Cardiac muscle cell (in vitro differentiated cells and primary cell): ENCODE results near the gene EVA1B. TPM values are rescaled to one million over a fixed set of nuclear protein-coding genes. Genes with fewer than 3 reads are reported as not detected.

Experiments used
- DNase-seq, 2 donors: peaks; one replicate each; pipeline versions ENCODE4 v3.0.0 to v3.0.0-alpha.2; 2010 to 2017; ENCODE audit warnings: low read depth in 1 of 2, low spot score in 1 of 2
- H3K27ac ChIP-seq: fragments of 200-600 bp; sonication (generic); 2 replicates; pipeline ENCODE4 v1.5.1; 2016
- H3K27me3 ChIP-seq: fragments of 200-600 bp; sonication (generic); 2 replicates; pipeline ENCODE4 v1.6.0; 2016; ENCODE audit warnings: control low read depth
- H3K36me3 ChIP-seq: fragments of 200-600 bp; sonication (generic); 2 replicates; pipeline ENCODE4 v1.5.1; 2016; ENCODE audit warnings: control low read depth
- H3K4me1 ChIP-seq: fragments of 200-600 bp; sonication (generic); 2 replicates; pipeline ENCODE4 v1.8.1; 2017; ENCODE audit warnings: low read depth, mild to moderate bottlenecking, mixed run types
- H3K4me3 ChIP-seq: fragments of 200-600 bp; sonication (generic); 2 replicates; pipeline ENCODE4 v1.5.1; 2016; ENCODE audit warnings: mild to moderate bottlenecking
- H3K9me3 ChIP-seq: fragments of 200-600 bp; sonication (generic); 2 replicates; pipeline ENCODE4 v1.5.1; 2017; ENCODE audit warnings: low read depth, mild to moderate bottlenecking, control low read depth
- polyA plus RNA-seq: library from polyadenylated mRNA; unstranded; fragments of >200 nt; fragmentation: Nextera tagmentation; extraction: Ambion mirVana; gene quantifications from 2 replicates; pipeline ENCODE4 v1.2.1, GENCODE V29; 2016
- total RNA-seq: library from RNA; depleted of rRNA; stranded (reverse); fragments of >200 nt; gene quantifications from 2 replicates; pipeline ENCODE4 v1.2.3, GENCODE V29; 2016
- TF ChIP-seq, protein P1 (sequence below): IDR thresholded peaks from 2 replicates; pipeline ENCODE4 v1.5.1; 2012; ENCODE audit warnings: low read depth, mild to moderate bottlenecking, low read length

EVA1B gene
- total and polyA plus RNA-seq, 2 experiments from 2014 or later: 24.5 to 40.4 TPM

DNA sequence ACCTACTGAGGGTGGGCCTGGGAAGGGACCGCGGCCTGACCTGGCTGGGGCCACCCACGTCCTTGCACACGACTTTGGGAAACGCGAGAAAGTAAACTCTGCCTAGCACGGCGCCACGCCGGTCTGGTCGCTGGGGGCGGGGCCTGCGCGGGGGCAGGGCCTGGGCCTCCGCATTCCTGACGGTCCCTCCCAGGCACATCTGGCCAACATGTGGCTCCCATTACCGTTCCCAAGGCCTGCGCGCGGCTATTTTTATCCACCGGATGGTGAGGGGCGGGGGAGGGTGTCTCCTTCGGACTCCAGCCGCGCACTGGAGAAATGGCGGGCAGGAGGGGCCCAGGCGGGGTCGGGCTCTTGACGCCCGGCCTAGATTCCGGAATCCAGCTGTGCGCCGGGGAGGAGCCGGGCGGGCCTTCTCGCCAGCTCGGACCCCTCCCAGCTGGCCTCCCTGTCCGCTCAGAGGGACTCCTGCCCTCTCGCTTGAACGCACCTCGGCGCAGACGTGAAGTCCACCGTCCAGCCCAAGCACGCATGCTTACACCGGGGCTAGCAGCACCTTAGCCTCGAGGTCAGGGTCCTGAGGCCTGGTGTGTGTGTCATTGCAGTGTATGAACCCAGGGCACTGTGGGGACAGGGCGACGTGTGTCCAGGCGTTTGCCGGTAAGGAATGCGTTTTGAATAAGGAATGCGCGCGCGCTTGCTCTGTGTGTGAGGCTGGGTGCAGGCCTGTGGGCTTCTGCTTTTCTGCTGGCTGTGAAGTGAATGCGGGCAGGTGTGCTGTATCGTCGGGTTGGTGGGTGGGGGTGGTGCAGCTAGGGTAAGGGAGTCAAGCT is 2.1 kb downstream of the EVA1B start:
- Histone ChIP-seq H3K4me1 (peaks cover 31% of the 10 kb centered on the region), H3K27ac (peak overlapping the region; percentile 83), H3K4me3 (no peak overlapping the region), H3K9me3 (no peaks in the 10 kb centered on the region), H3K36me3 (no peaks in the 10 kb centered on the region), H3K27me3 (no peaks in the 10 kb centered on the region)
- peak; percentile 92 to 97 for DNase-seq
- TF ChIP-seq, protein P1, sequence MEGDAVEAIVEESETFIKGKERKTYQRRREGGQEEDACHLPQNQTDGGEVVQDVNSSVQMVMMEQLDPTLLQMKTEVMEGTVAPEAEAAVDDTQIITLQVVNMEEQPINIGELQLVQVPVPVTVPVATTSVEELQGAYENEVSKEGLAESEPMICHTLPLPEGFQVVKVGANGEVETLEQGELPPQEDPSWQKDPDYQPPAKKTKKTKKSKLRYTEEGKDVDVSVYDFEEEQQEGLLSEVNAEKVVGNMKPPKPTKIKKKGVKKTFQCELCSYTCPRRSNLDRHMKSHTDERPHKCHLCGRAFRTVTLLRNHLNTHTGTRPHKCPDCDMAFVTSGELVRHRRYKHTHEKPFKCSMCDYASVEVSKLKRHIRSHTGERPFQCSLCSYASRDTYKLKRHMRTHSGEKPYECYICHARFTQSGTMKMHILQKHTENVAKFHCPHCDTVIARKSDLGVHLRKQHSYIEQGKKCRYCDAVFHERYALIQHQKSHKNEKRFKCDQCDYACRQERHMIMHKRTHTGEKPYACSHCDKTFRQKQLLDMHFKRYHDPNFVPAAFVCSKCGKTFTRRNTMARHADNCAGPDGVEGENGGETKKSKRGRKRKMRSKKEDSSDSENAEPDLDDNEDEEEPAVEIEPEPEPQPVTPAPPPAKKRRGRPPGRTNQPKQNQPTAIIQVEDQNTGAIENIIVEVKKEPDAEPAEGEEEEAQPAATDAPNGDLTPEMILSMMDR: no peak

DNA sequence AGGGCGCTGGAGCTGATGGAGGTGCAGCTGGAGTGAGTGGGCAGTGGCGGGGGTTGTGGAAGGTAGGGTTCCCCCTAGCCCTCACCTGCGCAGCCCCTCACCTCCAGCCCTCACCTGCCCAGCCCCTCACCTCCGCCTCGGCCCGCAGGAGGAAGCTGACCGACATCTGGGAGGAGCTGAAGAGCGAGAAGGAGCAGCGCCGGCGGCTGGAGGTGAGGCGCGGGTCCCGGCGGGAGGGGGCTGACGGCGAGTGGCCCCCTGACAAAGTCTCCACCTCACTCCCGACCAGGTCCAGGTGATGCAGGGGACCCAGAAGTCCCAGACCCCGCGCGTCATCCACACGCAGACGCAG is 2.7 kb downstream of the EVA1B start:
- H3K4me1 ChIP-seq: peaks cover 31% of the 10 kb centered on the region
- H3K36me3 ChIP-seq: no peaks in the 10 kb centered on the region
- no peak overlapping the region for H3K4me3 ChIP-seq
- peak overlapping the region; percentile 83 for H3K27ac ChIP-seq
- no peaks in the 10 kb centered on the region for H3K27me3 ChIP-seq
- no peak for DNase-seq
- TF ChIP-seq, protein P1: no peak
- no peaks in the 10 kb centered on the region for H3K9me3 ChIP-seq

DNA sequence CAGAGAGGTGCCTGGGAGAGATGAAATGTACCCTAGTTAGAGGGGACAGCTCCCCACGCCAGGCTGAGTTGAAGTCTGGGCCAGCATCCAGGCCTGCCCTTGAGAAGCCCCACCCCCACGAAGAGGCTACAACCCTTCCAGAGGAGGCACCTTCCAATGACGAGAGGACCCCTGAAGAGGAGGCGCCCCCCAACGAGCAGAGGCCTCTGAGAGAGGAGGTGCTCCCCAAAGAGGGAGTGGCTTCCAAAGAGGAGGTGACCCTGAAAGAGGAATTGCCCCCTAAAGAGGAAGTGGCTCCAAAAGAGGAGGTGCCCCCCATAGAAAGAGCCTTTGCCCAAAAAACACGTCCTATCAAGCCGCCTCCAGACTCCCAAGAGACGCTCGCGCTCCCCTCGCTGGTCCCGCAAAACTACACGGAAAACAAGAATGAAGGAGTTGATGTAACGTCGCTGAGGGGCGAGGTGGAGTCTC is 3.1 kb downstream of the EVA1B start:
- H3K36me3 ChIP-seq: no peaks in the 10 kb centered on the region
- peaks cover 31% of the 10 kb centered on the region for H3K4me1 ChIP-seq
- no peaks in the 10 kb centered on the region for H3K27me3 ChIP-seq
- H3K4me3 ChIP-seq: no peak overlapping the region
- no peaks in the 10 kb centered on the region for H3K9me3 ChIP-seq
- TF ChIP-seq, protein P1: no peak
- peak in 1 of 2 donors; percentile 18 for DNase-seq
- peak overlapping the region; percentile 83 for H3K27ac ChIP-seq

DNA sequence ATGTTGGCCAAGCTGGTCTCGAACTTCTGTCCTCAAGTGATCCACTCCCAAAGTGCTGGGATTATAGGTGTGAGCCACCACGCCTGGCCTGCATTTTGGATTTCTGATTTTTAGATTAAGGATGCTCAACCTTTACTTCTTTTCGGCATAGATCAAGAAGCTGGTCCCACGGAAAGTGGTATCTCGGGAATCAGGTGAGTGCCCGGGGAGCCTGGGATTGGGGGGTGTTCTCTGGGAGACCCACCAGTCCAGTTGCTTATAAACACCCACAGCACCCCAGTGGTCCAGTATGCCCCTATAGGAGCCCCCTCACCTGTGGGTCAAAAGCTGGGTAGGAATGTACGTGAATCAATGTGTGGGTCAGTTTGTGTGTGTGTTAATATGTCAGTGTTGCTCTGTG is 14.0 kb downstream of the EVA1B start:
- no peaks in the 10 kb centered on the region for H3K27me3 ChIP-seq
- no peak for DNase-seq
- no peak overlapping the region for H3K27ac ChIP-seq
- TF ChIP-seq, protein P1: no peak
- no peak overlapping the region for H3K4me3 ChIP-seq
- H3K4me1 ChIP-seq: peaks cover 13% of the 10 kb centered on the region
- no peaks in the 10 kb centered on the region for H3K36me3 ChIP-seq
- H3K9me3 ChIP-seq: no peaks in the 10 kb centered on the region

DNA sequence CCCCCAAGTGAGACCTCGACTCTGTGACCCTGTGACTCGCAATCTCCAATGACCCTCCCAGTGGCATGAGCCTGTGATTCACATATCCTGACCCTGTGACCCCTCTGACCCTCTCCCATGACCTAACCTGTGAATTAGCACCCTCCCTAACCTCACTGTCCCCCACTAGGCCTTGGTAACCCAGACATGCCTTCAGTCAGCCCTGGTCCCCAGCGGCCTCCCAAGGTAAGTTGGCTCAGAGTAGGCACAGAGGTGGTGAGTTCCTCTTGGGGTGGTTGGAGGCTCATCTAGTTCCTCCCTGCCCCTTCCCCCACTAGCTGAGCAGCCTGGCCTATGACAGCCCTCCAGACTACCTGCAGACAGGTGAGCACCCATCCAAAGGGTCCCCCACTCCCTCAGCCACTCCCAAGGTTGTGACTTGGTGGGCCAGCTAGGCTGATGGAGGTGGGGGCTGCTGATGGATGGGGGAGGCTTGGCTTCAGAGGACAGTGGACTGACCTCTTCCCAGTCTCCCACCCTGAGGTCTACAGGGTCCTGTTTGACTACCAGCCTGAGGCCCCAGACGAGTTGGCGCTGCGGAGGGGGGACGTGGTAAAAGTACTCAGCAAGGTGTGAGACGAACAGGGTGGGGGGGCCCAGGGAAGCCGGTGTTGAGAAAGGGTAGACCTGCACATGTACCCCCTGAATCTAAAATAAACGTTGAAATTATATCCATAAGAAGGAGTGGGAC is 15.7 kb downstream of the EVA1B start:
- Histone ChIP-seq H3K36me3 (peaks cover 10% of the 10 kb centered on the region), H3K27ac (no peak overlapping the region)
- TF ChIP-seq, protein P1: no peak

More for the DNA sequence above, 15.7 kb downstream of the EVA1B start:
- peak overlapping the region; percentile 52 for H3K4me3 ChIP-seq
- no peak for DNase-seq
- H3K4me1 ChIP-seq: peaks cover 13% of the 10 kb centered on the region
- no peaks in the 10 kb centered on the region for H3K9me3 ChIP-seq
- H3K27me3 ChIP-seq: no peaks in the 10 kb centered on the region
